ENCODE data around the gene ZNF148.
"Not testable (repeated sequence)": the region's sequence is repeated elsewhere in the genome, so short reads cannot be mapped to it uniquely, and the experiment has no call there.

Gene ZNF148

GRCh38 chr3:125351152-125351551 is 24.0 kb downstream of the ZNF148 start:
- in situ Hi-C loops (cut with HindIII; ENCODE audit: low sequenced_read_pairs) = no loop called here
- DNase-seq (ENCODE audit: low read depth, low spot score) = no peak
- TF ChIP-seq CTCF (IDR thresholded peaks at IDR 0.05; ENCODE audit: low read depth, low read length) = no peak
- H3K4me3 ChIP-seq (ENCODE audit: low read depth, low read length) = no peak overlapping the region

GRCh38 chr3:125350597-125350996 is 24.5 kb downstream of the ZNF148 start:
- in situ Hi-C loops (cut with HindIII; ENCODE audit: low sequenced_read_pairs) = no loop called here
- H3K4me3 ChIP-seq (ENCODE audit: low read depth, low read length) = no peak overlapping the region
- TF ChIP-seq CTCF (IDR thresholded peaks at IDR 0.05; ENCODE audit: low read depth, low read length) = no peak
- no peak for DNase-seq (ENCODE audit: low read depth, low spot score)

GRCh38 chr3:125349556-125350165 is 25.5 kb downstream of the ZNF148 start:
- TF ChIP-seq CTCF (IDR thresholded peaks at IDR 0.05; ENCODE audit: low read depth, low read length) = no peak
- in situ Hi-C loops (cut with HindIII; ENCODE audit: low sequenced_read_pairs) = no loop called here
- H3K4me3 ChIP-seq (ENCODE audit: low read depth, low read length) = no peak overlapping the region
- peak; percentile 19 for DNase-seq (ENCODE audit: low read depth, low spot score)

GRCh38 chr3:125349055-125349454 is 26.1 kb downstream of the ZNF148 start:
- H3K4me3 ChIP-seq (ENCODE audit: low read depth, low read length) = no peak overlapping the region
- no peak for DNase-seq (ENCODE audit: low read depth, low spot score)
- no peak for TF ChIP-seq CTCF (IDR thresholded peaks at IDR 0.05; ENCODE audit: low read depth, low read length)
- in situ Hi-C loops (cut with HindIII; ENCODE audit: low sequenced_read_pairs) = no loop called here

- in situ Hi-C loops (cut with HindIII; ENCODE audit: low sequenced_read_pairs); DNase-seq (ENCODE audit: low read depth, low spot score); H3K4me3 ChIP-seq (ENCODE audit: low read depth, low read length): not testable (repeated sequence)
These were observed 31.8 kb downstream of the ZNF148 start for GRCh38 chr3:125343367-125343766.

GRCh38 chr3:125340121-125340520 is 35.0 kb downstream of the ZNF148 start:
- in situ Hi-C loops (cut with HindIII; ENCODE audit: low sequenced_read_pairs) = no loop called here
- no peak for TF ChIP-seq CTCF (IDR thresholded peaks at IDR 0.05; ENCODE audit: low read depth, low read length)
- H3K4me3 ChIP-seq (ENCODE audit: low read depth, low read length) = no peak overlapping the region
- no peak for DNase-seq (ENCODE audit: low read depth, low spot score)

- in situ Hi-C loops (cut with HindIII; ENCODE audit: low sequenced_read_pairs) = no loop called here
- no peak overlapping the region for H3K4me3 ChIP-seq (ENCODE audit: low read depth, low read length)
- TF ChIP-seq CTCF (IDR thresholded peaks at IDR 0.05; ENCODE audit: low read depth, low read length) = no peak
- DNase-seq (ENCODE audit: low read depth, low spot score) = no peak
These were observed 37.6 kb downstream of the ZNF148 start for GRCh38 chr3:125337506-125337905.

Data from astrocyte of the spinal cord (primary cell).